ENCODE data around the gene INTS11.
A peak's percentile ranks its signal among the peaks of the same experiment; 100 is the strongest.

INTS11 gene

DNA sequence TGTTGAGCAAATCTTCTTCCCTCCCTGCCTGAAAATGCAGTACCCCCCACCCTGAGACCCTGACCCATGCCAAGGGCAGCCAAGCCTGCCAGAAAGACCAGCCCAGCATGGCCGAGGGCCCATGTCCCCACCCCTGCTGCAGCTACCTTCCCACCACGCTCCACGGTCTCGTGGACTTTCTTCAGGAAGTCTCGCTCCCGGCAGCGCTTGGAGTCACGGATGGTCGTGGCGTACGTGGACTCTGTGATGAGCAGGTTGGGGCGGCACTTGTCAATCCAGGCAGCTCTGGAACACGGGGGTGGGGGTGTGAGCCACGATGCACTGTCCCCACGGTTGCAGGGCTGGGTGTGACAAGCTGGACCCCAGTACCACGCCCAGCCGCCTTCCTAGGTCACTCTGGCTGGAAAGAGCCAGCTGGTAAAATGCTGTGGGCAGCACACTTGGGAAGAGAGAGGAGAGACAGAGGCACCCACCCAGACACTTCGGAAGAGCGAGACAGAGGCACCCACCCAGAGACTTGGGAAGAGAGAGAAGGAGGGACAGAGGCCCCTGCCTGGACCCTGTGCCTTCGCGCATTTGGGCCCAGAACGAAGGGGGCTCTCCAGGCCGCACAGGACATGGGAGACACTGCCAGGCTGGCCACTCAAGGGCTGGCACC, 9.7 kb downstream of the INTS11 start:
- Histone ChIP-seq H3K4me3 (ENCODE audit: low read depth in 1 of 2, low read length in 2 of 2) (no peak overlapping the region), H3K27me3 (ENCODE audit: low read depth, low read length) (no peaks in the 10 kb centered on the region), H3K36me3 (ENCODE audit: control insufficient read depth in 1 of 2, insufficient read depth in 2 of 2, low read length in 2 of 2) (peaks cover 22 to 58% of the 10 kb centered on the region in 2 donors), H3K4me1 (ENCODE audit: control insufficient read depth in 1 of 2, insufficient read depth in 2 of 2, low read length in 2 of 2) (peaks cover 0 to 20% of the 10 kb centered on the region in 2 donors), H3K9me3 (ENCODE audit: control insufficient read depth in 1 of 2, low read length in 2 of 2) (no peaks in the 10 kb centered on the region), H3K27ac (ENCODE audit: low read length) (no peak overlapping the region)

DNA sequence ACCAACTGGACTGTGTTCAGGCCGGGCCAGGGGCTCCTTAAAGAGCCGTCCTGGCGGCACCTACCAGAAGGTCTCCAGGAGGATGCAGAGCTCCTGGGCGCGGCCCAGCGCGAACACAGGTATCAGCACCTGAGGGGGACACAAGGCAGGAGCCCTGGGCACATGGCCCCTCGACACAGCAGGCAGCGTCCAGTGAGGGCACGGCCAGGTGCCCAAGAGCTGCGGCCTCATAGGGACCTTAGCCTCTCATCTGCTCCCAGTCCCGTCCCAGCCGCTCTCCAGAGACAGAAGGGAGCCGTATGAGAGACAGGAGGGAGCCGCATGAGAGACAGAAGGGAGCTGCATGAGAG, 10.2 kb downstream of the INTS11 start:
- H3K9me3 ChIP-seq (ENCODE audit: control insufficient read depth in 1 of 2, low read length in 2 of 2), result no peaks in the 10 kb centered on the region
- H3K36me3 ChIP-seq (ENCODE audit: control insufficient read depth in 1 of 2, insufficient read depth in 2 of 2, low read length in 2 of 2), result peaks cover 21 to 52% of the 10 kb centered on the region in 2 donors
- H3K27me3 ChIP-seq (ENCODE audit: low read depth, low read length), result no peaks in the 10 kb centered on the region
- no peak overlapping the region for H3K4me3 ChIP-seq (ENCODE audit: low read depth in 1 of 2, low read length in 2 of 2)
- no peak overlapping the region for H3K27ac ChIP-seq (ENCODE audit: low read length)
- H3K4me1 ChIP-seq (ENCODE audit: control insufficient read depth in 1 of 2, insufficient read depth in 2 of 2, low read length in 2 of 2), result peaks cover 0 to 25% of the 10 kb centered on the region in 2 donors

DNA sequence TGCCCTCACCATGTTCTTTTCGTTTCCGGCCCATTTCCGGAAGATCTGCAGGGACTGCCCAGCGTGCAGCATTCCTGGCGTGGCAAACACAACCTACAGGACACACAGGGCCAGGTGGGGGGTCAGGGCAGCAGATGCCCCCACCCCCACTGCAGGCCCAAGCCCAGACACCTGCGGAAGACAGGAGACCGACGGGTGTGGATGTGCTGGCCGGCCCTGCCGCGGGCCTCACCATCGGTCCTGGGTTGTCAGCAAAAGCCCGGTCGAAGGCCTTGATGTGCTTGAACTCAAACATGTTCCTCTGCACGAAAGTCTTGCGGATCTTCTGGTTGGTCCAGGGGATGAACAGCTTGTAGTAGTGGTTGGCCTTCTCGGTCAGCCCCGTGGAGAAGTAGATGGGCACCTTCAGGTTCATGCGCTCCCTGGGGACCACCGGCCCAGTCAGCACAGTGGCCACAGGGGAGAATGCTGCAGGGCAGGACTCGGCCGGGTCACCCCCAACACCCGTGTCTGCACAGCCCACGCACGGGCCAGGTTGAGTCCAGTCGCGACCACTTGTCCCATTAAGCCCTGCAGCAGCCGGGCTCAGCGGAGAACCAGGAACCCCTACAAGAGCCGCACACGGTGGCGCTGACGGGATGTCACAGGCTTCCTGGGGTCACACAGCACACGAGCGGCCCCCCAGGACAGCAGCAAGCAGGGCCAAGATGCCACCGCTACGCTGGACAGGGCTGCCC, 10.8 kb downstream of the INTS11 start:
- Histone ChIP-seq H3K27me3 (ENCODE audit: low read depth, low read length) (no peaks in the 10 kb centered on the region), H3K27ac (ENCODE audit: low read length) (no peak overlapping the region), H3K9me3 (ENCODE audit: control insufficient read depth in 1 of 2, low read length in 2 of 2) (no peaks in the 10 kb centered on the region), H3K36me3 (ENCODE audit: control insufficient read depth in 1 of 2, insufficient read depth in 2 of 2, low read length in 2 of 2) (peaks cover 17 to 46% of the 10 kb centered on the region in 2 donors), H3K4me3 (ENCODE audit: low read depth in 1 of 2, low read length in 2 of 2) (no peak overlapping the region), H3K4me1 (ENCODE audit: control insufficient read depth in 1 of 2, insufficient read depth in 2 of 2, low read length in 2 of 2) (peaks cover 0 to 24% of the 10 kb centered on the region in 2 donors)

DNA sequence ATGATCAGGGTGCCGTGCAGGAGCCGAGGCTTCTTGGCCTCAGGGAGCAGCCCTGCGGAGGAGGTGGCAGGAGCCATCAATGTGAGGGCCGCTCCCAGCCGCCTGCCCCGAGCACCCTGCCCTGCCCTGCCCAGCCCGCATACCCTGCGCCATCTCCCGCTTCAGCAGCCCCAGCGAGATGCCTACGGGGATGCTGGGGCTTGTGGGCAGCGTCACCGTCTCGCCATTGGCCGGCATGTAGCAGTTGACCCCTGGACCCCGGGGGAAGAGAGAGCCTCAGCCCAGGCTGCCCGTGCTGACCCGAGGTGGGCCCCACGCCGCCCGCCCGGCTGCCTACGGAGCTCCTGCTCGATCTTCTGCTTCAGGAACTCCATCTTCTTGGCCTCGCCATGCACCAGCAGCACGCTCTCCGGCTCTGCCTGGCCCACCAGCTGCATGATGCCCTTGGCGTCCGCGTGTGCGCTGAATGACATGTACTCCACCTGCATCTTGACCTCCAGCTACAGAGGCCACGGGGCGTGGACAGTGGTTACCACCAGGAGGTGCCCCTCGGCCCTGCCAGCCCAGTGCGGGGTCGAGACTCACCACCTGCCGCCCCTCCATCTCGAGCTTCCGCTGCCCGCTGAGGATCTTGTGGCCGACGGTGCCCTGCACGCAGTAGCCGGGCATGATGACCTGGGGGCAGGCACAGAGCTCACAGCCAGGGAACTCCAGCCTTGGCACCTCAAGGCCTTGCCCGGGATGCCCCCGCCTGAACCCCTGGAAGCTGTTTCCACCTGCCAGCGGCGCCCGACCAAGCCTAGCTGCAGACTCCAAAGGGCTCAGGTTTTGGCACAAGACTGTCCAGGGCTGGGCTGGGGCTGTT, 11.8 kb downstream of the INTS11 start:
- no peaks in the 10 kb centered on the region for H3K27me3 ChIP-seq (ENCODE audit: low read depth, low read length)
- no peak overlapping the region for H3K4me3 ChIP-seq (ENCODE audit: low read depth in 1 of 2, low read length in 2 of 2)
- H3K36me3 ChIP-seq (ENCODE audit: control insufficient read depth in 1 of 2, insufficient read depth in 2 of 2, low read length in 2 of 2), result peaks cover 17 to 46% of the 10 kb centered on the region in 2 donors
- peaks cover 0 to 14% of the 10 kb centered on the region in 2 donors for H3K4me1 ChIP-seq (ENCODE audit: control insufficient read depth in 1 of 2, insufficient read depth in 2 of 2, low read length in 2 of 2)
- H3K27ac ChIP-seq (ENCODE audit: low read length), result no peak overlapping the region
- H3K9me3 ChIP-seq (ENCODE audit: control insufficient read depth in 1 of 2, low read length in 2 of 2), result no peaks in the 10 kb centered on the region

DNA sequence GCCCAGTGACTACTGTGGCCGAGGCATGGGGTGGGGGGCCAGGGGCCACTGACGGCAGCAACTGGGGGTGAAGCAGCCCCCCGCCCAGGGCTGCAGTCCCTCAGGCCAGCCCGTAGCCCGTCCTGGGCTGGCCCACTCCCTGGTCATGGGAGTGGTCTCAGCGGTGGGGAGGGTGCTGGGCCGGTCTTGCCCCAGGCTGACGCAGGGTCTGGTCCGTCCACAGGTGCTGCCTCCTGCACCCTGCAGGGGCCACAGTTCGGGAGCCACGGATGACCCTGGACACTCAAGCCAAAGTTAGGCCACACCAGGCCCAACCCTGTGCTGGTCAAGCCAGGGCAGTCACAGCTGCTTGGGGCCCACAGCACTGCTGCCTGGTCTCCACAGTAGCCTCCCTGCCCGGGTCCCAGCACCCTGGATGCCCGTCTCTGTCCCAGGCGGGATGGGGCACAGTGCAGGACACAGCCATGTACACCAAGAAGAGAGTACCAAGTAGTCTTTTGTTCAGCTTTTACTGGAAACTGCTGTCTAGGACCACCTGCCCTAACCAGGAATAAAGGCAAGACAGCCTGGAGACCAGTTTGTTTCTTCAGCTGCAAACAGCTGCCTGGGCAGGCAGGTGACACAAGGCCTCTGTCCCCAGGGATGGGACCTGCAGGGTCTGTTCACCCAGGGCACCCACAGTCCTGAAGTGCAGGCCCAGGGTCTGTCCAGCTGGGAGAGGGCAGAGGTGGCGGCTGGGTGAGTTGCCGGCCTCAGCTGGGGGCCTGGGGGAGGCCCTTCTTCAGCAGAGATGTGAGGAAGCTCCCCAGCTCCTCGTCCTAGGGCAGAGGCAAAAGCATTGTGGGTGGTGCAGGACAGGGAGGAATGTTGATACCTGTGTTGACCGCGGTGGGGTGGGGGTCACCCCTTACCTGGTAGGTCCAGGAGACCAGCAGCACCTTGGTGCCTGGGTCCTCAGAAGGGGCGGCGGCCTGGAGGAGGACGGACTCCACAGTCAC, 13.1 kb downstream of the INTS11 start:
- H3K36me3 ChIP-seq (ENCODE audit: control insufficient read depth in 1 of 2, insufficient read depth in 2 of 2, low read length in 2 of 2), result peaks cover 17 to 43% of the 10 kb centered on the region in 2 donors
- H3K4me3 ChIP-seq (ENCODE audit: low read depth in 1 of 2, low read length in 2 of 2), result no peak overlapping the region
- H3K27me3 ChIP-seq (ENCODE audit: low read depth, low read length), result no peaks in the 10 kb centered on the region
- H3K4me1 ChIP-seq (ENCODE audit: control insufficient read depth in 1 of 2, insufficient read depth in 2 of 2, low read length in 2 of 2), result peaks cover 3 to 18% of the 10 kb centered on the region in 2 donors
- H3K27ac ChIP-seq (ENCODE audit: low read length), result no peak overlapping the region
- no peaks in the 10 kb centered on the region for H3K9me3 ChIP-seq (ENCODE audit: control insufficient read depth in 1 of 2, low read length in 2 of 2)

DNA sequence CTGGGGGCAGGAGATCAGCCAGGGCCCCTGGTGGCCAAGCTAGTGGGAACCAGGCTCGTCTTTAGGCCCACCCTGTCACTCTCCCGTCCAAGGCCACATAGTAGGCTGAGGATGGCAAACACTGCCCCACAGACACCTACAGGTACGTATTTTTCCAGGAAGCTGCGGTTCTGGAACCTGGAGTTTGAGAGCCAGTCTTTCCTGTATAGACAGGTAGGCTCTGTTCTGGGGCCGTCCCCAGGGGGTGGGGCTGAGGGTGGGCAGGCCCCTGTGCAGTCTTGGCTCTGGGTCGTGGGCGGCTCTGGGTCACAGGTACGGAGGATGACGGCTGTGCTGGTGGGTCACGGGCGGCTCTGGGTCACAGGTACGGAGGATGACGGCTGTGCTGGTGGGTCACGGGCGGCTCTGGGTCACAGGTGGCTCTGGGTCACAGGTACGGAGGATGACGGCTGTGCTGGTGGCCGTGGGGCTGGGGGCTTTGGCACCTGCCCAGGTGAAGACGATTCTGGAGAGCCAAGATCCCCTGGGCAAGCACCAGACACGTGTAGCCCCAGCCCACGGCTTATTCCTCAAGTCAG, 13.9 kb downstream of the INTS11 start:
- Histone ChIP-seq H3K4me1 (ENCODE audit: control insufficient read depth in 1 of 2, insufficient read depth in 2 of 2, low read length in 2 of 2) (peaks cover 9 to 26% of the 10 kb centered on the region in 2 donors), H3K9me3 (ENCODE audit: control insufficient read depth in 1 of 2, low read length in 2 of 2) (no peaks in the 10 kb centered on the region), H3K27me3 (ENCODE audit: low read depth, low read length) (no peaks in the 10 kb centered on the region), H3K27ac (ENCODE audit: low read length) (no peak overlapping the region), H3K4me3 (ENCODE audit: low read depth in 1 of 2, low read length in 2 of 2) (no peak overlapping the region), H3K36me3 (ENCODE audit: control insufficient read depth in 1 of 2, insufficient read depth in 2 of 2, low read length in 2 of 2) (peaks cover 17 to 43% of the 10 kb centered on the region in 2 donors)

DNA sequence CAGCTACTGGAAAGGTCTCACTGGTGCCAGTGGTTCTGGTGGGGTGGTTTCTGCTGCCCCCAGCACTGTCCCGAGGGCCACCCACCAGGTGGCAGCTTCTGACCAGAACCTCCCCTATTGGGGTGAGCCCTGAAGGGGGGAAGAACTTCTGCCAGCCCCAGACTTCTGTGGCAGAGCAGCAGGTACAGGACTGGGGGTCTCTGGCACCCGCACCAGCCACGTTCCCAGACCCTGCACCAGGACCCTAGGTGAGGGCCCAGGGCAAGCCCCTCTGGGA, 14.4 kb downstream of the INTS11 start:
- no peaks in the 10 kb centered on the region for H3K9me3 ChIP-seq (ENCODE audit: control insufficient read depth in 1 of 2, low read length in 2 of 2)
- no peak overlapping the region for H3K4me3 ChIP-seq (ENCODE audit: low read depth in 1 of 2, low read length in 2 of 2)
- H3K27me3 ChIP-seq (ENCODE audit: low read depth, low read length), result no peaks in the 10 kb centered on the region
- no peak overlapping the region for H3K27ac ChIP-seq (ENCODE audit: low read length)
- H3K4me1 ChIP-seq (ENCODE audit: control insufficient read depth in 1 of 2, insufficient read depth in 2 of 2, low read length in 2 of 2), result peaks cover 13 to 31% of the 10 kb centered on the region in 2 donors
- peaks cover 17 to 40% of the 10 kb centered on the region in 2 donors for H3K36me3 ChIP-seq (ENCODE audit: control insufficient read depth in 1 of 2, insufficient read depth in 2 of 2, low read length in 2 of 2)

DNA sequence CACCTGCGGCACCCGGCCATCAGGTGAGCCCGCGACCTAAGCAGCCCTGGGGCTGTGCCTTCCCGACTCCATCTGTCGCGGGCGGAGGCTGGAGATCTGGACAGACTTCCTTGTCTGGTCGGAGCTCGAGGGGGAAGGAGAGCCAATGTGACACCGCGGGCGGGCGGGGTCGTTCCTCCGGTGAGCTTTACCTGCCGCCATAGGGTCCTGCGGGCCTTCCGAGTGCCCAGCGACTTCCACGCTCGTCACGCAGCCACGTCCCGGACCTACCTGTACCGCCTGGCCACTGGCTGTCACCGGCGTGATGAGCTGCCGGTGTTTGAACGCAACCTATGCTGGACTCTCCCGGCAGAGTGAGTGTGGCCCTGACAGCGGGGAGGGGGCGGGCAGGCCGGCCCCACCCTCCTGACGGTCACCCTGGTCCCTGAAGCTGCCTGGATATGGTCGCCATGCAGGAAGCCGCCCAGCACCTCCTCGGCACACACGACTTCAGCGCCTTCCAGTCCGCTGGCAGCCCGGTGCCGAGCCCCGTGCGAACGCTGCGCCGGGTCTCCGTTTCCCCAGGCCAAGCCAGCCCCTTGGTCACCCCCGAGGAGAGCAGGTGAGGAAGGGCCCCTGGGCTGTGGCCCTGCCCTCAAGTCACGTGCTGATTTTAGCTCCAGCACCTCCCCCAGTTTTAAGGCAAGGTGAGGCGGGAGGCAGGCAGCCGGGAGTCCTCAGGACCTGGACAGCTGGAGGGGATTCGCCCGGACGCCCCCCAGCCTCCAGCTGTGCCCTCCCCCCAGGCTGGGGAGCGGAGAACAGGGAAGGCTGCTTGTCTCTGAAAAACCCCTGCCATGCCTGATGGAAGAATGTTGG, 15.0 kb downstream of the INTS11 start:
- Histone ChIP-seq H3K27me3 (ENCODE audit: low read depth, low read length) (no peaks in the 10 kb centered on the region), H3K4me1 (ENCODE audit: control insufficient read depth in 1 of 2, insufficient read depth in 2 of 2, low read length in 2 of 2) (peaks cover 16 to 37% of the 10 kb centered on the region in 2 donors), H3K27ac (ENCODE audit: low read length) (no peak overlapping the region)

DNA sequence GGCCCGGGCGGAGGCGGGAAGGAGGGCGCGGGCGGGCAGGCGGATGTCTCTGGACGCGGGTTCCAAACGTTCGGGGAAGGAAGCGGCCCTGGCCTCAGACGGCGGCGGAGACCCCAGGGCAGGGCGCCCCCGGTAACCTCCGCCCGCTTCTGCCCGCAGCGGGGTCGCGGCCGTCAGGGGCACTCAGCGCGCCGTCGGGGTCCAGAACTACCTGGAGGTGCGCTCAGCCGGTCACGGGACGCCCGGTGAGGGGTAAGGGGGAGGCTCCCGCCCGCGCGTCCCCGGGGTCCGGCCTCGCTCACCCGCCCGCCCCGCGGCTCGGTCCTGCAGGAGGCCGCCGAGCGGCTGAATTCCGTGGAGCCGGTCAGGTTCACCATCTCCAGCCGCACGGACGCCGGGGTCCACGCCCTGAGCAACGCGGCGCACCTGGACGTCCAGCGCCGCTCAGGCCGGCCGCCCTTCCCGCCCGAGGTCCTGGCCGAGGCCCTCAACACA, 15.7 kb downstream of the INTS11 start:
- Histone ChIP-seq H3K27ac (ENCODE audit: low read length) (no peak overlapping the region), H3K9me3 (ENCODE audit: control insufficient read depth in 1 of 2, low read length in 2 of 2) (no peaks in the 10 kb centered on the region), H3K27me3 (ENCODE audit: low read depth, low read length) (no peaks in the 10 kb centered on the region), H3K4me3 (ENCODE audit: low read depth in 1 of 2, low read length in 2 of 2) (peak overlapping the region; percentile 46 to 83), H3K4me1 (ENCODE audit: control insufficient read depth in 1 of 2, insufficient read depth in 2 of 2, low read length in 2 of 2) (peaks cover 16 to 44% of the 10 kb centered on the region in 2 donors), H3K36me3 (ENCODE audit: control insufficient read depth in 1 of 2, insufficient read depth in 2 of 2, low read length in 2 of 2) (peaks cover 9 to 28% of the 10 kb centered on the region in 2 donors)

More for the DNA sequence above, 15.0 kb downstream of the INTS11 start:
- Histone ChIP-seq H3K9me3 (ENCODE audit: control insufficient read depth in 1 of 2, low read length in 2 of 2) (no peaks in the 10 kb centered on the region), H3K4me3 (ENCODE audit: low read depth in 1 of 2, low read length in 2 of 2) (peak overlapping the region; percentile 46 to 83), H3K36me3 (ENCODE audit: control insufficient read depth in 1 of 2, insufficient read depth in 2 of 2, low read length in 2 of 2) (peaks cover 15 to 34% of the 10 kb centered on the region in 2 donors)
